ENCODE results near the gene SPINK5.

The SPINK5 gene

GRCh38 chr5:148177207-148177606, 113.4 kb downstream of the SPINK5 start:
- no peak for DNase-seq (ENCODE audit: low read depth in 2 of 2)

- no peak for DNase-seq (ENCODE audit: low read depth in 2 of 2)
These were observed 115.5 kb downstream of the SPINK5 start for GRCh38 chr5:148179234-148179824.

- DNase-seq (ENCODE audit: low read depth in 2 of 2): no peak
These were observed 122.6 kb downstream of the SPINK5 start for GRCh38 chr5:148186248-148187003.
